HG03558 (cell line): ENCODE results near the gene SLX9.
A peak's percentile ranks its signal among the peaks of the same experiment; 100 is the strongest.

Experiments used
- ATAC-seq: cut with Tn5 transposase; IDR thresholded peaks from one replicate; pipeline ENCODE4 v1.9.1; 2021; ENCODE audit warnings: moderate number of reproducible peaks; ENCODE audit not compliant: unreplicated experiment; ENCODE audit errors: extremely low read depth

SLX9 gene

GRCh38 chr21:44939532-44940115 lies at the start of gene SLX9:
Gene SLX9, plus strand, starts transcription at chr21:44940029. Its CDS starts 29 bp downstream, at chr21:44940058.
- peak; percentile 60 for ATAC-seq

- ATAC-seq: no peak
These were observed 49.4 kb upstream of the SLX9 start for GRCh38 chr21:44890338-44890931.

- ATAC-seq: no peak
These were observed 48.8 kb upstream of the SLX9 start for GRCh38 chr21:44890961-44891541.

- no peak for ATAC-seq
These were observed 48.2 kb upstream of the SLX9 start for GRCh38 chr21:44891631-44892031.

GRCh38 chr21:44892095-44892494 lies 47.7 kb upstream of the SLX9 start:
- no peak for ATAC-seq

GRCh38 chr21:44892536-44893277 lies 47.1 kb upstream of the SLX9 start:
- no peak for ATAC-seq

- no peak for ATAC-seq
These were observed 46.6 kb upstream of the SLX9 start for GRCh38 chr21:44893278-44893556.

GRCh38 chr21:44893948-44894656 lies 45.7 kb upstream of the SLX9 start:
- no peak for ATAC-seq

- ATAC-seq: no peak
These were observed 45.0 kb upstream of the SLX9 start for GRCh38 chr21:44894687-44895302.

- no peak for ATAC-seq
These were observed 44.0 kb upstream of the SLX9 start for GRCh38 chr21:44895859-44896258.

- no peak for ATAC-seq
These were observed 43.1 kb upstream of the SLX9 start for GRCh38 chr21:44896561-44897286.

GRCh38 chr21:44897326-44898010 lies 42.4 kb upstream of the SLX9 start:
- no peak for ATAC-seq

- no peak for ATAC-seq
These were observed 41.8 kb upstream of the SLX9 start for GRCh38 chr21:44898011-44898488.

GRCh38 chr21:44898851-44899767 lies 40.7 kb upstream of the SLX9 start:
- ATAC-seq: no peak

GRCh38 chr21:44899768-44900558 lies 39.9 kb upstream of the SLX9 start:
- ATAC-seq: no peak

GRCh38 chr21:44900559-44901251 lies 39.1 kb upstream of the SLX9 start:
- no peak for ATAC-seq
